ENCODE data around the gene CLCA1. TPM values are rescaled to one million over a fixed set of nuclear protein-coding genes. Genes with fewer than 3 reads are reported as not detected.
A peak's percentile ranks its signal among the peaks of the same experiment; 100 is the strongest.

The CLCA1 gene, protein sequence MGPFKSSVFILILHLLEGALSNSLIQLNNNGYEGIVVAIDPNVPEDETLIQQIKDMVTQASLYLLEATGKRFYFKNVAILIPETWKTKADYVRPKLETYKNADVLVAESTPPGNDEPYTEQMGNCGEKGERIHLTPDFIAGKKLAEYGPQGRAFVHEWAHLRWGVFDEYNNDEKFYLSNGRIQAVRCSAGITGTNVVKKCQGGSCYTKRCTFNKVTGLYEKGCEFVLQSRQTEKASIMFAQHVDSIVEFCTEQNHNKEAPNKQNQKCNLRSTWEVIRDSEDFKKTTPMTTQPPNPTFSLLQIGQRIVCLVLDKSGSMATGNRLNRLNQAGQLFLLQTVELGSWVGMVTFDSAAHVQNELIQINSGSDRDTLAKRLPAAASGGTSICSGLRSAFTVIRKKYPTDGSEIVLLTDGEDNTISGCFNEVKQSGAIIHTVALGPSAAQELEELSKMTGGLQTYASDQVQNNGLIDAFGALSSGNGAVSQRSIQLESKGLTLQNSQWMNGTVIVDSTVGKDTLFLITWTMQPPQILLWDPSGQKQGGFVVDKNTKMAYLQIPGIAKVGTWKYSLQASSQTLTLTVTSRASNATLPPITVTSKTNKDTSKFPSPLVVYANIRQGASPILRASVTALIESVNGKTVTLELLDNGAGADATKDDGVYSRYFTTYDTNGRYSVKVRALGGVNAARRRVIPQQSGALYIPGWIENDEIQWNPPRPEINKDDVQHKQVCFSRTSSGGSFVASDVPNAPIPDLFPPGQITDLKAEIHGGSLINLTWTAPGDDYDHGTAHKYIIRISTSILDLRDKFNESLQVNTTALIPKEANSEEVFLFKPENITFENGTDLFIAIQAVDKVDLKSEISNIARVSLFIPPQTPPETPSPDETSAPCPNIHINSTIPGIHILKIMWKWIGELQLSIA
- not detected for polyA plus RNA-seq (ENCODE audit: insufficient read length in 3 of 3)
- long read RNA-seq, donor 1: 0 reads
- long read RNA-seq, donor 2: 0 reads
- long read RNA-seq, donor 3: 0 reads
- long read RNA-seq, donor 4: 0 reads
- long read RNA-seq, donor 5: 0 reads
- long read RNA-seq, donor 6: 0 reads
- long read RNA-seq, donor 7: 0 reads
- long read RNA-seq, donor 8: 0 reads
- long read RNA-seq, donor 9: 0 reads
- long read RNA-seq, donor 10: 0 reads
- long read RNA-seq, donor 11: 0 reads
- long read RNA-seq, donor 12: 0 reads
- long read RNA-seq, donor 13: 0 reads
- long read RNA-seq, donor 14: 0 reads
- long read RNA-seq, donor 15, transcript CLCA1-202 (14 exons, 3,118 nt): major isoform, 43 of 214 reads
- long read RNA-seq, donor 15, partial matches to known transcripts: 171 of 214 reads
- long read RNA-seq, donor 15, other reads (novel, unspliced or antisense): 0 of 214 reads
- long read RNA-seq, donor 16: 0 reads

DNA sequence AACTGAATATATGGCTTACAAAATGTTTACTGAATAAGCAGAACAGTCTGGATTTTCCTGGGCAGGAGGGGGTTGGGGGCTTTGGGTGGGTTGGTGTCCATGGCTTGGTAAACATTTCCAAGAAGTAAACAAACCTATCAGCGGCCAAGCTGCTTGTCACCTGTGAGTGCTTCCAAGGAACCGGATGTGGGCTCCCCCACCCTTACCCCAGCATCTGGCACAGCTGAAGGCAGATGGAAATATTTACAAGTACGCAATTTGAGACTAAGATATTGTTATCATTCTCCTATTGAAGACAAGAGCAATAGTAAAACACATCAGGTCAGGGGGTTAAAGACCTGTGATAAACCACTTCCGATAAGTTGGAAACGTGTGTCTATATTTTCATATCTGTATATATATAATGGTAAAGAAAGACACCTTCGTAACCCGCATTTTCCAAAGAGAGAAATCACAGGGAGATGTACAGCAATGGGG lies at the start of gene CLCA1:
CLCA1 (plus strand) TSS at position 427 of the 477 bp plus-strand sequence; CDS start at position 472, 45 bp downstream.
- no peak for DNase-seq

DNA sequence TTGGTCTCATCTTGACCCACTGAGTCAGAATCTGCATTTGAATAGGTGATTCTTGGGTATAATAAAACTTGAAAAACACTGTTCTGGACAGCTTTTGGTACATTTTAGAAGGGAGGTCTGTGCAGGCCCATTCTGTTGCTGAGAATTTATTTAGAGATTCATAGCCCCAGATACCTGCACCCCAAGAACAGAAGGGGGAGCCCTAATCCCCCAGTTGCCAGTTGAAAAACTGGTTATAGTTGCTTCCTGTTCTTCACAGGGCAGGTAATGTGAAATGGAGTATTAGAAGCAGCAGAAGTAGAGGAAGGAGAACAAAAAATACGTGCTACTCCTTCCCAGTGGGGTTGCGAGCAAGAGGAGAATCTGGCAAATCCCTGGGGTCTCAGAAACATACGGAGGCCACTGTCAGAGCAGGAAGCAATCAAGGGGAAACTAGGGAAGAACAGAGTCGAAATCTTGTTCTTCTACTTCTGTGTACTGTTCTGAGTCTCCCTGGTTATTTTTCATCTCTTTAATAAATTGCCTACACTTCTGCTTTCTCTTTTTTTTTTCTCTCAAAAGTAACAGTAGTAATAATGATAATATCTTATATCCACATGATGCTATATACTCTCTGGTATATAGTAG lies 49.3 kb upstream of the CLCA1 start:
- DNase-seq: no peak

DNA sequence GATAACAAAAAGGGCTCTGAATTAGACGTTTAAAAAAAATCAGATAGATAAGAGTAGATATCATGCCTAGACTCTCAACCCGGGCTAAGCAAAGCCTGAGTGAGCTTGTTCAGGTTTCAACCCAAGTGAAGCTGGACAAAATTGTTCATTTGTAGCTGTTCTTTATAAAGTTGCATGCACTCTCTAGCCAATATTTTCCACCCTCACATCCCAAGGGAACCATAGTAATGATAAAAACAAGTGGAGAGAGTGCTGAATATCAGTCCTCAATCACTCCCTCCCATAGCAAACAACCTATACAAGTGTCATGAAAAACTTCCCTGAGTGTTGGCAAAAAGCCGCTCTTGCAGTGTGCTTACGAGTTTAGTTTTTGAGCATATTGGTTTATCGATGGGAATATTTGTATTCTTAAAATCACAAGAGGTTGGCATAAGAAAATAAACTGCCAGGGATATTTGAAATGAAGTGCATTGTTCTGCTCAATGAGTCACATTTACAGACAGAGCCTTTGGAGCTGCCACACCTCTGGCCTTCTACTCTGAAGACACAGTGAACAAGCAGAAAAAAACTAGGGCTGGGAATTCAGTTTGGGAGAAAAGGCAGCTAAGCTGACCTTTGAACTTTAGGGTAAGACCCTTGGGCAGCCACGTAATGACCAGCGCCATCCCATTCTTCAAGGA lies 47.0 kb upstream of the CLCA1 start:
- no peak for DNase-seq

DNA sequence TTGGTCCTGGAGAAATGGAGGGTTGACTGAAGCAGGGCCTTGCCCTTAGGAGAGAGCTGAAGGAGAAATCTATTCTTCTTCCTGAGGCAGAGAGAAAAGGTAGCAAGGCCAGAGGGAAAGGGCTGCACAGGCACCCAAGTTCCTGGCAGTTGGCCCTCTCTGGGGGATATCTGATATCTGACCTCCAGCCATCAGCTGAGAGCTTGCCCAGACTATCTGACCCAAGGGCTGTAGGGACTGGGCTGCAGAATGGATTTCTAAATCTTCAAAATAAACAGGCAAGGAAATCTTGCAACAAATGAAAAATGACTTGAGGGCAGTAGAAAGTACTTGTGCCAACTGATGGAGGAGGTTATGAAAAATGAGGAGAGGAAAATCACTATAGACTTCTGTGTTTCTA lies 45.3 kb upstream of the CLCA1 start:
- no peak for DNase-seq

DNA sequence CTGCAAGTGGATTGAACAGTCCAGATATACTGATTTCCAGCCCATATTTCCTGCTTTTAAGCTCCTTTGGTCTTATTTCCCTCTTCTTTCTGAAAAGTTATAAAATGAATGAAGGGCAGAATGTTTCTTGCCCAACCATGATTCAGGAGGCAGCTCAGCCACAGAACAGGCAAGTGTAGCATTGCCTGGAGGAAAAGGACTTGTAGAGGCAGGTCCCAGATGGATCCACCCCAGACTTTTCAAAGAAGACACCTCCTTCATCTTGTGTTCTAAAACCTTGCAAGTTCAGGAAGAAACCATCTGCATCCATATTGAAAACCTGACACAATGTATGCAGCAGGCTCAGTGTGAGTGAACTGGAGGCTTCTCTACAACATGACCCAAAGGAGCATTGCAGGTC lies 44.9 kb upstream of the CLCA1 start, which contains the start of gene CLCA2:
CLCA2 (plus strand) TSS at position 299 of the 400 bp plus-strand sequence; CDS start at position 376, 77 bp downstream.
- DNase-seq: no peak

DNA sequence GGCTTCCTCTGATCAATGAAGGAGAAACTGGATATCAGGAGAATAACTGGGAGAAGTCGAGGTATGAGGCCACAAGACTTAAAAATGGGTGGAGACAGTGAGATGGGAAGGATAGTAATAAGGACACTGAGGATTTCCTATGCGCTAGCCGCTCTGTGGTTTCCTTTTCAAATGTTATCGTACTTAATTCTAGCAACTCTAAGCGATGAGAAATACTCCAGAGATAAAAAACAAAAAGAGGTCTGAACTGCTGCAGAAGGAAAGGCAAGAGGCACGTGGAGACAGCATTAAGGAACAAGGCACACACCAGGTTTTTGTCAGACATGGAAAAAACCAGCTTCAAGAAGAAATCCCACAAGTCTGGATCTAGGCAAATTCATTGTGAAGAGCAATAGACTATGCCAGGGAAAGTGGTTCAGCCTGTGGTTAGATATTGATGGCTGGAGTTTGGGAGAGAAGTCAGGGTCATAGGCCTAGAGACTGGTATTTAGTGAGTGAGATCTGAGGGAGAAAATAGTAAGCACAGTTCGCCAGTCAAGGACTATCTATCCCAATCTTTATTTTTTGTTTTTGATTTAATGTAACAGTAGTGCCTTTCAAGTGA lies 39.5 kb upstream of the CLCA1 start:
- DNase-seq: no peak

DNA sequence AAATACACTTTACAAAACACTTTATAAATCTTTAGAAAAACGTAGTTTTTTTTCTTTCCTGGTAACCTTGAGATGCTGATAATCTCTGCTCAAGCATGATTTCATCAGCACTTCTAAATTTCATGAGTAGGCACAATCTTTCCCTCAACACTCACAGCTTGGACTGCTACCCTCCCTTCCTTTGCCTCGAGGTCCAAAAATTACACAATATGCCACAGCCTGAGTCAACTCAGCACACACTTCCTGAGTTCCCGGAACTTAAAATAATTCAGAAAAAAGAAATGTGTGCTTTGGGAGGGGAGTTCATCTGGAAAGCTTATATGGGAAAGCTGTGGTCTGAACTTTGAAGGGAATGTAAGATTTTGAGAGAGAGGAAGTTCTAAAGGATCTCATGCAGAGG lies 38.9 kb upstream of the CLCA1 start:
- DNase-seq: peak; percentile 27

DNA sequence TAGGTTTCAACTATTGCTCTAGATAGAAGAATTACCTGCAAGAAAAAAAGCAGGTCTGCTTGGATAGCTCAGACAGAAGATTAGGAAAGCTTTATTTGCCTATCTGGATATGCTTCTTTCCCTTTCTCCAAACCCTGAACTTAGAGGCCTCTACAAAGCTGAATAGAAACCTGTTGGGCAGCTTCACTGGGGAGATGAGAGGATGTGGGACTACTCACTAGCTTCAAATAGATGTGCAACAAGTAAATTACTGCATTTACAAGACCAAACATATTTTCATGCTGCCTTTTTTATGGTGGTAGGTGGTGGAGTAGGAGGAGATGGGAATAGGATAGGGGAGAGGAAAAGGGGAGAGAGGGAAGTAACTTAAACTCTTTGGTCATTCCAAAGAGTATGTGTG lies 38.4 kb upstream of the CLCA1 start:
- DNase-seq: no peak

DNA sequence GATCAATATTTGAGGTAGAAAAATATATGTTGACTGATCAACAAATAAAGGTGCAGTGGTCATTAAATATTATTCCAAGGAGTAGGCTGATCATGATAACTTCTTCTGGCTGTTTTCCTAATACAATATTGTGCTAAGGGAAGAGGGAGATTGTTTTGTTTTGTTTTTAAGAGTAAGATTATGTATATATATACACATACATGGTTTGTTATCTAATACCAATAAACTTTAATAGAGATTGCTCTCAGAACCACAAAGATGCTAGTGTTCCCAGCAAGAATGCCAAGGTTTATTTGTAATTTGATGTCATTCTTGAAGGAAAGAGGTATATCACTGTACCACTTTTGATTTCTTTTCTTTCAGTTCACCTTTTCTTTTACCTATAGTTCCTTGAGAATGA lies 34.7 kb upstream of the CLCA1 start:
- no peak for DNase-seq

DNA sequence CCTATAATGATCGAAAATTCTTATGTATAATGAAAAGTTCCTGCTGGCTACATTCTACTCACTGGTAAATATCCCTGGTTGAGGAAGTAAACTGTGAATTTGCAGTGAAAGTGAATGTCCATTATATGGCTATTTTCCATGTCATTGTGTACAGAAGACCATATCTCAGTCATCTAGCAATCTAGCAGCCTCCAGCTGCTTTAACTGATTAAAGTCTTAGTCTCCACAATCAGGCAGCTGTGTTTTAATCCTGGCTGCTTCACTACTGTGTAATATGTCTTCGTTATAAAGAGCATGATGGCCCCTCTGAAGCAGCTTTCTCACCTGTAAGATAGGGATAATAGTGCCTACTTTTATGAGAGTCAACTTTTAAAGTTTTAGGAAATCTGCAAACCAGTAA lies 33.4 kb upstream of the CLCA1 start:
- DNase-seq: no peak

DNA sequence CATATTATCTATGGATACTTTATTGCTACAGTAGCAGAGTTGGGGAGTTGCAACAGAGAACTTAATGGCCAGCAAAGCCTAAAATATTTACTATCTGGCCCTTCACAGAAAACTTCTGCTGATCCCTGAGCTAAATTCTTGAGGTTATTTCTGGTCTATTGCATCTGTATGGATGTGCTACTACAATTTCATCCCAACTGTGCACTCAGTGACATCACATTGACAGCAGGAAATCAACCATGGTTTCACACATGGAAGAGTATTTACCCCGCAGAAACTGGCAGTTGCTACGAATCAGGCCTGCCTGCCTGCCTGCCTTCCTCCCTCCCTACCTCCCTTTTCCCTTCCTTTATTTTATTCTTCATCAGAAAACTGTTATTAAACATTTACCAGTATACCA lies 32.7 kb upstream of the CLCA1 start:
- no peak for DNase-seq

DNA sequence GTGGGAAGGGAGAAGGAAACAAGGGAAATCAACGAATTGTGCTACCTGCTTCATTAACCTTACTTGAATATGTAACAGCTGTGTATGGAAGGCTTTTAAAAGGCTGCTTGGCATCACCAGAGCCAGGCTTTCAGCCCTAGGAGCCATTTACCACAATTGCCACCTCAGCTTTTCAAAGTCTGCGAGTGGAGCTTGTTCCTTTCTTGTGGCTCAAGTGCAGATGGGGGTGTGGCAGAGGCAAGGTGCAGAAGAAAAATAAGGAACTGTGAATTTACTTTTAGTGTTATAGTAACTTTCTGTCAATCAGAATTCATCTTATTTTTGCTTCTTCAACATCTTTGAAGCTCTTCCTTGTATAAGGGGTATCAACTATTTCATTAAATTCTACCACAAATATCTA lies 27.1 kb upstream of the CLCA1 start:
- no peak for DNase-seq

DNA sequence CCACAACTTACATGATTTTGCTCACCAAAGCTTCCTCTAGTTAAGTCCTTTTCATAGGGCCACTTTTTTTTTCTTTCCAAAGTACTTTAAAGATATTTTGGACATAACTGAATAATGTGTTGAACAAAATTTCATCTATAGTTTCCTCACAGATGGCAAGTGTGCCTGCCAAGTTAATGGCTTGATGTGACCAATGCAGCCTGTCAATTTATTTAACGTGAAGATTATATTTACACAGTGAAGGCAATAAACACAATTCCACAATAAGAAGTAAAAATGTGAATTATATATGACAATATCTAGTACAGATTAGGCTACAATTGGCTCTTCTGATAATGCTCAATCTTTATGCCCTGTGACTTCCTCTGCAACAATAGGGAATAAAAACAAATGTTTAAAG lies 26.7 kb upstream of the CLCA1 start:
- no peak for DNase-seq

DNA sequence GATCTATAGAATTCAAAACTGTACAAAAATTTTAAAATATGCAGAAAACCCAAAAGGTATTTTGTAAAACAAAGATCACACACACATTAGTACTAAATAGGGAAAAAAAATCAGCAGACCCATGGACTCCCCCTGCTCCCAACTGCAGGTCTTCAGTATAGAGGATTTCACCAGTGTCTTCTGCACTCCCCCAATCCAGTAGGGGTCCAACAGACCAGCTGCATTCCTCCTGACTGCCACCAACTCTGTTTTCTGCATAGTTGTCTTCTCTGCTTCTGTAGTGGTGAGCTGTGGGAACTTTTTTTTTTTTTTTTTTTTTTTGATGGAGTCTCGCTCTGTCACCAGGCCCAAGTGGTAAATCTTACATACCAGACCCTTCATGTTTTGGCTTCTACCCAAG lies 22.8 kb upstream of the CLCA1 start:
- no peak for DNase-seq

DNA sequence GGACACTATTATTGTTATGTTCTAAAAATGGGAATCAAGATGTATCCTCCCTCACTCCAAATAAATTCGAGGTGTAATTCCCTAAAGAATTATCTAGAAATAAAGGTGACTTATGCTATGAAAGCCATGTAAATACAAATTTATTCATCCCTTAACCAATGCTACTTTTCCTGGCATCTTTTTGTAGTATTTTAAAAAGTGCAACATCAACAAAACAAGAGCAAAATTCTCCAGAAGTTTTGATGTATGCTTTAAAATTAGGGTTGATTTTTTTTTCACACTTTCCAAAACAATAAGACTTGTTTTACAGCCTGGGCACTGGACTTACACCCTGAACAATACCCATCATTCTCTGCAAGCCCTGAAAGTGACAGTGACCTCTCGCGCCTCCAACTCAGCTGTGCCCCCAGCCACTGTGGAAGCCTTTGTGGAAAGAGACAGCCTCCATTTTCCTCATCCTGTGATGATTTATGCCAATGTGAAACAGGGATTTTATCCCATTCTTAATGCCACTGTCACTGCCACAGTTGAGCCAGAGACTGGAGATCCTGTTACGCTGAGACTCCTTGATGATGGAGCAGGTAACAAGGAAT lies 21.4 kb upstream of the CLCA1 start:
- DNase-seq: no peak

DNA sequence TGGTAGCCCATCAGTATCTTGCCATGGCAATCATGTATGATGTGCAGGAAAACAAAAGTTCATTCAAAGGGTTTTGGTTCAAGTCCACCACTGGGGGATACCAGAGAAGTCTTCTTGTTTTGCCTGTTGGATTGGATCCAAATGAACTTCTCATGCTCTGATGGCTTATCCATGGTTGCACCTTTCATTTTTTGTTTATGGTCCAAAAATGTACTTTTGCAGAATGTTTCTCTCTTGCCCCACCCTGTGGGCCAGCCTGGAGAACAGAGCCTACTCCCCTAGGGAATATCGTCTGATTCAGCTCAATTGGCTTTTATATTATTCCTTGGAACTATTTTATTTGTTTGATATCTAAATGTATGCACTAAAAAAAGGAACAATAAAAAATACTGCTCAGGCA lies 20.1 kb upstream of the CLCA1 start:
- DNase-seq: no peak

DNA sequence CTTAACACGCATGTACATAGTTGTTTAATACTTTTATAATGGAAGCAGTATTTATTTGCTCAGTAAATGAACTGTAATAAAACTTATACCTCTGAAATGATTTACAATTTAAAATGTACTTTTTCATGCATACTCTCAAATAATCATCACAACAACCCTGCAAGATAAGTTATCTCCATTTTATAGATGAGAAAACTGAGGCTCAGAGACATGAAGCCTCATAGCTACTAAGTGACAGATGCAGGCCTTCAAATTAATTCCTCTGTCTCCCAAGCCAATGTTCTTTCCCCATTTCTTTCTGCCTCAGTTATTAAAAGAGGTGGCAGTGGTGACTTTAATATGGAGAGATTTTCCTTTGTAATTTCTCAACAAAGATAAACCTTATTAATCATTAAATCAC lies 19.6 kb upstream of the CLCA1 start:
- DNase-seq: no peak

DNA sequence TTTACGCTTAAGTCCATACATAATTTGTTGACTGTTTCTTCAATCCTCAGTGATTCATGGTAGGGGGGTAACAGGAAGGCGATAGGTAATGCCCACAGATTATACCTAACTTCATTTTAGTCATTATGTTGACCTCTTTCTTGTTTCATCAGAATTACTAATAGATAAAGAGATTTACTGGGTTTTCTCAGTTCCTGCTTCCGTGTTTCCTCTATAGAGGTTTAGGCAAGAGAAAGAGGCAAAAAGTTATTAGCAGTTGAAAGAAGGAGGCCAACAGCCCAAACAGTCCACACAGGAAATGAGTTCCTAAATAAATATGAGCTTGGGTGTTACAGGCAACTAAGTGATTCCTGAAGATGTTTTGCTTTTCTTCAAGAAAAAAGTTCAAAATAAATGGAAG lies 17.9 kb upstream of the CLCA1 start:
- no peak for DNase-seq

DNA sequence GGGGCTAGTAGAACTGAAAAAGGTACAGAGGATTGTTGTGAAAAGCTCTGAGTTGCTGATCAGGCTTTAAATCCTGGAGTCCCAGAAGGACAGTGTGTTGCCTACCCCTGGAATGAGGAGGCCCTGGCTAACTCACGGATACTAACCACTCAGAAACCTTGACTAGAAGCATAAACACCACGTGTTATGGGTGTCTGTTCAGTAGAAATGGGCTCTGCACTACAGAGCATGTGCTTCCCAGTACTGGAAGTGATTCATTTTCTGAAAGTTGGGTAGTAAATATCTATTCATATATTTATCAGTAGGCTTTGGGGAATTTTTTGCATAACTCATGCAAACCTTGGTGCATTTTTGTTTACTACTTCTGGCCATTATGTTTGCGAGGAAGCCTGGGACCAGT lies 15.1 kb upstream of the CLCA1 start:
- DNase-seq: no peak

DNA sequence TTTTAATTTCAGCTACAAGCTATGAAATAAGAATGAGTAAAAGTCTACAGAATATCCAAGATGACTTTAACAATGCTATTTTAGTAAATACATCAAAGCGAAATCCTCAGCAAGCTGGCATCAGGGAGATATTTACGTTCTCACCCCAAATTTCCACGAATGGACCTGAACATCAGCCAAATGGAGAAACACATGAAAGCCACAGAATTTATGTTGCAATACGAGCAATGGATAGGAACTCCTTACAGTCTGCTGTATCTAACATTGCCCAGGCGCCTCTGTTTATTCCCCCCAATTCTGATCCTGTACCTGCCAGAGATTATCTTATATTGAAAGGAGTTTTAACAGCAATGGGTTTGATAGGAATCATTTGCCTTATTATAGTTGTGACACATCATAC lies 13.7 kb upstream of the CLCA1 start:
- DNase-seq: no peak
